Adipose tissue (tissue), 3 donors: ENCODE data around the gene KLHDC7A. TPM values are rescaled to one million over a fixed set of nuclear protein-coding genes. Genes with fewer than 3 reads are reported as not detected.

Experiments used
- H3K27ac ChIP-seq: one replicate; pipeline ENCODE4 v1.5.1; 2013; ENCODE audit warnings: low read depth, low read length
- WGBS, 3 donors: extraction: QIAGEN DNeasy Blood & Tissue Kit; methylation state at CpG; one replicate each; pipeline ENCODE4 v1.1.7; 2013; 5-methylcytosine and 5-hydroxymethylcytosine counted together
- polyA plus RNA-seq, 3 donors: library from polyadenylated mRNA; stranded (reverse); fragments of 200-250 nt; gene quantifications; one replicate each; pipeline ENCODE4 v1.2.3, GENCODE V29; 2013
- donor health status: healthy with polysubstance abuse.
- donor health status: Bipolar disorder and iron deficiency.
- donor health status: healthy.

Gene KLHDC7A
- polyA plus RNA-seq, 3 donors: 0.11 to 1.1 (median 0.24) TPM

- H3K27ac ChIP-seq: no peak overlapping the region
- 78 to 92% (median 79%) methylated on average over 6 of the region's 6 CpGs for WGBS, 3 donors
These were observed 12.2 kb upstream of the KLHDC7A start for GRCh38 chr1:18468570-18468969.

GRCh38 chr1:18469514-18469913 is 11.2 kb upstream of the KLHDC7A start:
- 70 to 85% (median 72%) methylated on average over 8 of the region's 8 CpGs for WGBS, 3 donors
- no peak overlapping the region for H3K27ac ChIP-seq

GRCh38 chr1:18470671-18471355 is 9.9 kb upstream of the KLHDC7A start:
- 69 to 81% (median 70%) methylated on average over 12 of the region's 12 CpGs for WGBS, 3 donors
- no peak overlapping the region for H3K27ac ChIP-seq

GRCh38 chr1:18473195-18473815 is 7.4 kb upstream of the KLHDC7A start:
- 80 to 89% (median 82%) methylated on average over 11 of the region's 11 CpGs for WGBS, 3 donors

GRCh38 chr1:18474559-18475175 is 6.1 kb upstream of the KLHDC7A start:
- H3K27ac ChIP-seq: no peak overlapping the region
- WGBS, 3 donors: 91 to 95% (median 93%) methylated on average over 10 of the region's 10 CpGs

More at GRCh38 chr1:18473195-18473815, 7.4 kb upstream of the KLHDC7A start:
- H3K27ac ChIP-seq: no peak overlapping the region

- H3K27ac ChIP-seq: no peak overlapping the region
- 74 to 91% (median 79%) methylated on average over 10 of the region's 10 CpGs for WGBS, 3 donors
These were observed 5.4 kb upstream of the KLHDC7A start for GRCh38 chr1:18475234-18475905.

GRCh38 chr1:18479454-18479853 is 1.3 kb upstream of the KLHDC7A start:
- 56 to 74% (median 69%) methylated on average over 8 of the region's 8 CpGs for WGBS, 3 donors
- no peak overlapping the region for H3K27ac ChIP-seq

GRCh38 chr1:18481190-18481920 is 625 bp downstream of the KLHDC7A start:
- WGBS, 3 donors: 70 to 80% (median 72%) methylated on average over 20 to 25 of the region's 25 CpGs
- H3K27ac ChIP-seq: no peak overlapping the region

GRCh38 chr1:18481921-18482701 is 1.4 kb downstream of the KLHDC7A start:
- no peak overlapping the region for H3K27ac ChIP-seq
- WGBS, 3 donors: 88 to 94% (median 89%) methylated on average over 44 to 49 of the region's 49 CpGs

- no peak overlapping the region for H3K27ac ChIP-seq
- WGBS, 3 donors: 94 to 97% (median 96%) methylated on average over 52 to 57 of the region's 57 CpGs
These were observed 2.1 kb downstream of the KLHDC7A start for GRCh38 chr1:18482721-18483425.

- WGBS, 3 donors: 82 to 96% (median 91%) methylated on average over 3 of the region's 3 CpGs
- no peak overlapping the region for H3K27ac ChIP-seq
These were observed 3.5 kb downstream of the KLHDC7A start for GRCh38 chr1:18484276-18484675.

- 66 to 73% (median 70%) methylated on average over 2 of the region's 2 CpGs for WGBS, 3 donors
- no peak overlapping the region for H3K27ac ChIP-seq
These were observed 4.0 kb downstream of the KLHDC7A start for GRCh38 chr1:18484721-18485120.

- H3K27ac ChIP-seq: no peak overlapping the region
- WGBS, 3 donors: 86 to 93% (median 87%) methylated on average over 4 of the region's 4 CpGs
These were observed 4.5 kb downstream of the KLHDC7A start for GRCh38 chr1:18485227-18485626.

GRCh38 chr1:18486195-18486594 is 5.5 kb downstream of the KLHDC7A start:
- WGBS, 3 donors: 51 to 77% (median 61%) methylated on average over 7 of the region's 7 CpGs

GRCh38 chr1:18489417-18490143 is 8.8 kb downstream of the KLHDC7A start:
- WGBS, 3 donors: 87 to 97% (median 93%) methylated on average over 2 of the region's 2 CpGs
- H3K27ac ChIP-seq: no peak overlapping the region

More at GRCh38 chr1:18486195-18486594, 5.5 kb downstream of the KLHDC7A start:
- H3K27ac ChIP-seq: no peak overlapping the region

GRCh38 chr1:18491168-18491567 is 10.4 kb downstream of the KLHDC7A start:
- 67 to 75% (median 69%) methylated on average over 3 of the region's 3 CpGs for WGBS, 3 donors

More at GRCh38 chr1:18491168-18491567, 10.4 kb downstream of the KLHDC7A start:
- H3K27ac ChIP-seq: no peak overlapping the region
